ENCODE data around the gene GPR34. TPM values are rescaled to one million over a fixed set of nuclear protein-coding genes. Genes with fewer than 3 reads are reported as not detected.

The GPR34 gene
- total and polyA plus RNA-seq, 2 experiments from 2014 or later = 0.71 to 1.7 TPM

GRCh38 chrX:41688156-41688555 lies 617 bp upstream of the GPR34 start:
- no peaks in the 10 kb centered on the region for H3K79me2 ChIP-seq
- H3K36me3 ChIP-seq (replicated peaks; ENCODE audit: insufficient read depth, low read depth) = no peaks in the 10 kb centered on the region
- no peaks in the 10 kb centered on the region for H4K20me1 ChIP-seq (ENCODE audit: insufficient read depth, poor library complexity, severe bottlenecking)
- H3K9me3 ChIP-seq (ENCODE audit: low read depth) = no peaks in the 10 kb centered on the region
- H3K9me2 ChIP-seq (replicated peaks; ENCODE audit: insufficient read depth) = no peaks in the 10 kb centered on the region
- no peak overlapping the region for H3K4me3 ChIP-seq
- H2AFZ ChIP-seq = no peak overlapping the region
- 82% methylated on average over 2 of the region's 2 CpGs for WGBS (ENCODE audit: low lambda C conversion rate, missing lambda C conversion rate)
- no peak overlapping the region for H3K4me2 ChIP-seq
- no peak overlapping the region for H3K27ac ChIP-seq
- DNase-seq (ENCODE audit: low spot score) = no peak
- TF ChIP-seq CTCF (IDR thresholded peaks at IDR 0.05; ENCODE audit: poor library complexity) = no peak
- no peak for TF ChIP-seq EZH2phosphoT487 (IDR thresholded peaks at IDR 0.05; ENCODE audit: low read depth, severe bottlenecking, unreplicated experiment)
- TF ChIP-seq EZH2 (IDR thresholded peaks at IDR 0.05; ENCODE audit: borderline replicate concordance) = no peak
- H3K4me1 ChIP-seq (ENCODE audit: insufficient read depth) = no peaks in the 10 kb centered on the region
- no peaks in the 10 kb centered on the region for H3K27me3 ChIP-seq

DNA sequence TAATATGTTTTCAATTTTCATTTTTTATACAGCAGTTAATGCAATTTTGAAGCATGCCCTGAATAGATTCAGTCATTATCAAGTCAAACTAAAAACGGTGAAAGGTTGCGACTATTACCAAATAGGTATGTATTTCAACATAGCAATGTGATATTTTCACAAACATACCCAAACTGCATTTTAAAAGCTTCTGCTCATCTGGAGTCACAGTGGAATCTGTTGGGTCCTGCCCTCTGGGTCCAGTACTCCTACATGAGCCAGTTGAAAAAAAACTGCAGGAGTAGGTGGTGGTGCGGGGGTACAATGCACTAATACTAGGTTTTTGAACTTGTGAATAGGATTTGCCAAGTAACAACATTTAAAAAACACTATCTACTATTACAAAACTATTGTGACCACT lies 938 bp downstream of the GPR34 start:
- Histone ChIP-seq H3K9me3 (ENCODE audit: low read depth) (no peaks in the 10 kb centered on the region), H3K9me2 (replicated peaks; ENCODE audit: insufficient read depth) (no peaks in the 10 kb centered on the region), H3K79me2 (no peaks in the 10 kb centered on the region), H3K36me3 (replicated peaks; ENCODE audit: insufficient read depth, low read depth) (no peaks in the 10 kb centered on the region), H3K4me3 (no peak overlapping the region), H4K20me1 (ENCODE audit: insufficient read depth, poor library complexity, severe bottlenecking) (no peaks in the 10 kb centered on the region), H3K4me2 (no peak overlapping the region), H3K27ac (no peak overlapping the region), H3K27me3 (no peaks in the 10 kb centered on the region), H3K4me1 (ENCODE audit: insufficient read depth) (no peaks in the 10 kb centered on the region), H2AFZ (no peak overlapping the region)
- no peak for DNase-seq (ENCODE audit: low spot score)
- TF ChIP-seq CTCF (IDR thresholded peaks at IDR 0.05; ENCODE audit: poor library complexity) (no peak), EZH2phosphoT487 (IDR thresholded peaks at IDR 0.05; ENCODE audit: low read depth, severe bottlenecking, unreplicated experiment) (no peak), EZH2 (IDR thresholded peaks at IDR 0.05; ENCODE audit: borderline replicate concordance) (no peak)
- WGBS (ENCODE audit: low lambda C conversion rate, missing lambda C conversion rate) = 79% methylated on average over 3 of the region's 3 CpGs

DNA sequence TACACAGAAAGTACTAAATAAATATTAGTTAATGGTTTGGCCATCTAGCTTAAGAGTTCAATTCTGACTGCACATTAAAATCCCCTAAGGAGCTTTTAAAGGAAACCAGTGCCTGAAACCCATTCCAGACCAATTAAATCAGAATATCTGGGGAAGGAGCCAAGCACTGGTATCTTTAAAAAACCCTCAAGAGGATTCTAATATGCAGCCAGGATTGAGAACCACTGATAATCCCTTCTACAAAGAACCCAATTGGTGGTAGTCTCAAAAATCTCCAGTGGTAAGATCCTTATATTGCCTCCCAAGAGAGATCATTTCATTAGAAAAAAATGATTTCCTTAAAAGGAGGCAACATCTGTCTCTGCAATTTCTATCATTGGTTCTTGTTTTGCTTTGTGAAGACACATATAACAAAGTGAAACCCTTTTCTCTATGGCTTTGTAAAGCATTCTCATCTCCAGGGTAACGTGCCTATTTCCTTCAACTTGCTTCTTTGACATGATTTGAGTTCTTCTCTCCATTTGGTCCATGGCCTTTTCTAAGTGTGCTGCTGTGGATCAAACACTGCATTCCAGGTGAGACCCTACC lies 3.5 kb downstream of the GPR34 start:
- Histone ChIP-seq H3K27ac (no peak overlapping the region), H3K79me2 (no peaks in the 10 kb centered on the region), H3K27me3 (no peaks in the 10 kb centered on the region), H3K4me1 (ENCODE audit: insufficient read depth) (no peaks in the 10 kb centered on the region), H2AFZ (no peak overlapping the region), H3K9me2 (replicated peaks; ENCODE audit: insufficient read depth) (no peaks in the 10 kb centered on the region), H3K4me2 (no peak overlapping the region), H4K20me1 (ENCODE audit: insufficient read depth, poor library complexity, severe bottlenecking) (no peaks in the 10 kb centered on the region), H3K4me3 (no peak overlapping the region), H3K9me3 (ENCODE audit: low read depth) (no peaks in the 10 kb centered on the region), H3K36me3 (replicated peaks; ENCODE audit: insufficient read depth, low read depth) (no peaks in the 10 kb centered on the region)
- 74% methylated on average over 1 of the region's 1 CpG for WGBS (ENCODE audit: low lambda C conversion rate, missing lambda C conversion rate)
- DNase-seq (ENCODE audit: low spot score) = no peak
- no peak for TF ChIP-seq EZH2 (IDR thresholded peaks at IDR 0.05; ENCODE audit: borderline replicate concordance)
- no peak for TF ChIP-seq CTCF (IDR thresholded peaks at IDR 0.05; ENCODE audit: poor library complexity)
- no peak for TF ChIP-seq EZH2phosphoT487 (IDR thresholded peaks at IDR 0.05; ENCODE audit: low read depth, severe bottlenecking, unreplicated experiment)
